WERI-Rb-1 (cell line): Measurements from ENCODE around the gene FCGR3A.
"Not testable (repeated sequence)": the region's sequence is repeated elsewhere in the genome, so short reads cannot be mapped to it uniquely, and the experiment has no call there.

ENCODE experiments used
- DNase-seq: peaks from one replicate; pipeline ENCODE4 v3.0.0-alpha.2; 2020
- H3K27ac ChIP-seq: fragments of 250-450 bp; sonication (Bioruptor Pico); 2 replicates; pipeline ENCODE4 v1.5.1; 2020; ENCODE audit warnings: mild to moderate bottlenecking, moderate library complexity
- H3K27me3 ChIP-seq: fragments of 250-450 bp; sonication (Bioruptor Pico); 2 replicates; pipeline ENCODE4 v1.5.1; 2021; ENCODE audit warnings: mild to moderate bottlenecking, low read depth, moderate library complexity; ENCODE audit not compliant: insufficient read depth, severe bottlenecking
- H3K36me3 ChIP-seq: fragments of 250-450 bp; sonication (Bioruptor Pico); 2 replicates; pipeline ENCODE4 v1.5.1; 2020; ENCODE audit warnings: mild to moderate bottlenecking, moderate library complexity
- H3K4me3 ChIP-seq: 2 replicates; pipeline ENCODE4 v1.5.1; 2011; ENCODE audit warnings: low read depth, mild to moderate bottlenecking, control low read depth, low read length
- H3K9me3 ChIP-seq: fragments of 250-450 bp; sonication (Bioruptor Pico); 2 replicates; pipeline ENCODE4 v1.5.1; 2021; ENCODE audit warnings: mild to moderate bottlenecking, moderate library complexity; ENCODE audit not compliant: severe bottlenecking
- CTCF ChIP-seq: IDR thresholded peaks from 2 replicates; pipeline ENCODE4 v1.5.1; 2011; ENCODE audit warnings: low read depth, mild to moderate bottlenecking, control low read depth, inconsistent platforms, low read length

Gene FCGR3A

DNA sequence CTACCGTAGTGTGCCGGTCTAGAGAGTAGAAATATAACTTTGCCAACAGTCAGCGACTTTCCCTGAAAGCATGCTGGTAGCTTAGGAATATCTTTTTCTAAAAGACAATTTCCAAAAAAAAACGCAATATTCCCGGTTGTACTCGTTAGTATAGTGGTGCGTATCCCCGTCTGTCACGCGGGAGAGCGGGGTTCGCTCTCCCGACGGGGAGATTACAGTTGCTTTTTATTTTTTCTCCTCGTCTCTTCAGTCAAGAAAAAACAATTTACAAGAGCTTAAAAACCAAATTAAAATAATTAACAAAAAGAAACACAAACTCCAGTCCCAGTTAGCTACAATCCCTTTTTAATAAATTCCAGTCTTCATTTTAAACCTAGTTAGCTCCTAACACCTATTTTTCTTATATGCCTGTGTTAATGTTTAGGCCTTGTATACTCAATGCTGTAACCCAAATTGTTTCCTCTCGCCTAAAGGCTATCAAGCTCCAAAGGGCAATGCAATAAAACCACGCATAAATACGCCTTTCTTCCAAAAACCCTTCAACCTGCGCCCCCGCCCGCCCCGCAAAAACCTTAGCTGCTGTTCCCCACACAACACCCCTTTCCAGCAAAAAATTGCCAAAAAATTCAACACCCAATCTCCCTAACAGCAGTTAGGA, 17.5 kb downstream of the FCGR3A start:
- Histone ChIP-seq H3K4me3 (no peak overlapping the region), H3K27ac (no peak overlapping the region), H3K36me3 (no peaks in the 10 kb centered on the region), H3K27me3 (peaks cover 60% of the 10 kb centered on the region), H3K9me3 (peaks cover 27% of the 10 kb centered on the region)
- no peak for TF ChIP-seq CTCF
- DNase-seq = no peak

- H3K27ac ChIP-seq, H3K36me3 ChIP-seq: not testable (repeated sequence)
- peak overlapping the region; percentile 51 for H3K4me3 ChIP-seq
- peak; percentile 79 for DNase-seq
- H3K9me3 ChIP-seq = peaks cover 25% of the 10 kb centered on the region
- peaks cover 63% of the 10 kb centered on the region for H3K27me3 ChIP-seq
Observed at GRCh38 chr1:161530671-161531641, 18.7 kb downstream of the FCGR3A start.

DNA sequence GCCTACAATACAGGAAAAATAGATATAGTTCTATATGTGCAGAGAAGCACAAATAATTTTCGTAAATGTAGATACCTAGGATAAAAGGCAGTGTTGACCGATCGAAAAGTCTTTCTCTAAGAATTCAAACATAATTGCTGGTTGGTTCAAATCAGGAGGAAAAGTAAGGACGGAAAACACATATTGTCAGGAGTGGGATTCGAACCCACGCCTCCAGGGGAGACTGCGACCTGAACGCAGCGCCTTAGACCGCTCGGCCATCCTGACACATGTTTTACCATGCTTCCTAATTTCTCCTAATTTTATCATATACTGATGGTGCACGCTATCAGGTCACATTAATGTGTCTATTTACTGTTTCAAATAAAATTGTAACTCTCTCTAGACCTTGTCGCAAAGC, 19.5 kb downstream of the FCGR3A start:
- Histone ChIP-seq H3K4me3 (peak overlapping the region; percentile 51), H3K27me3 (peaks cover 57% of the 10 kb centered on the region), H3K9me3 (peaks cover 28% of the 10 kb centered on the region)
- H3K27ac ChIP-seq, H3K36me3 ChIP-seq: not testable (repeated sequence)
- peak; percentile 58 for DNase-seq

GRCh38 chr1:161529463-161530104, 20.0 kb downstream of the FCGR3A start:
- H3K27ac ChIP-seq, DNase-seq, H3K36me3 ChIP-seq, H3K4me3 ChIP-seq: not testable (repeated sequence)
- peaks cover 32% of the 10 kb centered on the region for H3K9me3 ChIP-seq
- peaks cover 60% of the 10 kb centered on the region for H3K27me3 ChIP-seq

GRCh38 chr1:161528550-161528949, 21.1 kb downstream of the FCGR3A start:
- H3K4me3 ChIP-seq, H3K27ac ChIP-seq, H3K36me3 ChIP-seq, DNase-seq: not testable (repeated sequence)
- H3K9me3 ChIP-seq = peaks cover 33% of the 10 kb centered on the region
- peaks cover 68% of the 10 kb centered on the region for H3K27me3 ChIP-seq

GRCh38 chr1:161525918-161526317, 23.7 kb downstream of the FCGR3A start:
- not testable (repeated sequence) for H3K4me3 ChIP-seq, DNase-seq, H3K27ac ChIP-seq, H3K36me3 ChIP-seq
- peaks cover 59% of the 10 kb centered on the region for H3K27me3 ChIP-seq
- peaks cover 28% of the 10 kb centered on the region for H3K9me3 ChIP-seq

GRCh38 chr1:161525321-161525720, 24.3 kb downstream of the FCGR3A start:
- Histone ChIP-seq H3K27me3 (peaks cover 55% of the 10 kb centered on the region), H3K9me3 (peaks cover 24% of the 10 kb centered on the region)
- H3K4me3 ChIP-seq, H3K27ac ChIP-seq, H3K36me3 ChIP-seq, DNase-seq: not testable (repeated sequence)

DNA sequence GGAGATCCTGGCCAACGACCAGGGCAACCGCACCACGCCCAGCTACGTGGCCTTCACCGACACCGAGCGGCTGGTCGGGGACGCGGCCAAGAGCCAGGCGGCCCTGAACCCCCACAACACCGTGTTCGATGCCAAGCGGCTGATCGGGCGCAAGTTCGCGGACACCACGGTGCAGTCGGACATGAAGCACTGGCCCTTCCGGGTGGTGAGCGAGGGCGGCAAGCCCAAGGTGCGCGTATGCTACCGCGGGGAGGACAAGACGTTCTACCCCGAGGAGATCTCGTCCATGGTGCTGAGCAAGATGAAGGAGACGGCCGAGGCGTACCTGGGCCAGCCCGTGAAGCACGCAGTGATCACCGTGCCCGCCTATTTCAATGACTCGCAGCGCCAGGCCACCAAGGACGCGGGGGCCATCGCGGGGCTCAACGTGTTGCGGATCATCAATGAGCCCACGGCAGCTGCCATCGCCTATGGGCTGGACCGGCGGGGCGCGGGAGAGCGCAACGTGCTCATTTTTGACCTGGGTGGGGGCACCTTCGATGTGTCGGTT, 24.8 kb downstream of the FCGR3A start:
- not testable (repeated sequence) for H3K27ac ChIP-seq, DNase-seq

GRCh38 chr1:161523817-161524741, 25.5 kb downstream of the FCGR3A start, which contains the start of gene HSPA6:
HSPA6 (plus strand) TSS chr1:161524540; CDS start chr1:161524659, 119 bp downstream.
- DNase-seq = peak; percentile 74
- Histone ChIP-seq H3K9me3 (peaks cover 21% of the 10 kb centered on the region), H3K27me3 (peaks cover 50% of the 10 kb centered on the region), H3K4me3 (peak within 1 kb of the TSS; percentile 85)
- H3K27ac ChIP-seq, H3K36me3 ChIP-seq: not testable (repeated sequence)

More for the DNA sequence above, 24.8 kb downstream of the FCGR3A start:
- Histone ChIP-seq H3K27me3 (peaks cover 51% of the 10 kb centered on the region), H3K9me3 (peaks cover 21% of the 10 kb centered on the region)
- H3K4me3 ChIP-seq, H3K36me3 ChIP-seq: not testable (repeated sequence)

GRCh38 chr1:161523041-161523816, 26.4 kb downstream of the FCGR3A start:
- not testable (repeated sequence) for H3K27ac ChIP-seq, H3K4me3 ChIP-seq, H3K36me3 ChIP-seq, DNase-seq
- Histone ChIP-seq H3K9me3 (peaks cover 21% of the 10 kb centered on the region), H3K27me3 (peaks cover 52% of the 10 kb centered on the region)

- not testable (repeated sequence) for H3K36me3 ChIP-seq, H3K9me3 ChIP-seq, H3K27ac ChIP-seq, H3K4me3 ChIP-seq, DNase-seq
- peaks cover 38% of the 10 kb centered on the region for H3K27me3 ChIP-seq
Observed at GRCh38 chr1:161513953-161514352, 35.7 kb downstream of the FCGR3A start.
